ENCODE data around the gene CADM2. TPM values are rescaled to one million over a fixed set of nuclear protein-coding genes. Genes with fewer than 3 reads are reported as not detected.
"Not testable (repeated sequence)": the region's sequence is repeated elsewhere in the genome, so short reads cannot be mapped to it uniquely, and the experiment has no call there.

CADM2 gene
- total RNA-seq, 1 donor: not detected

DNA sequence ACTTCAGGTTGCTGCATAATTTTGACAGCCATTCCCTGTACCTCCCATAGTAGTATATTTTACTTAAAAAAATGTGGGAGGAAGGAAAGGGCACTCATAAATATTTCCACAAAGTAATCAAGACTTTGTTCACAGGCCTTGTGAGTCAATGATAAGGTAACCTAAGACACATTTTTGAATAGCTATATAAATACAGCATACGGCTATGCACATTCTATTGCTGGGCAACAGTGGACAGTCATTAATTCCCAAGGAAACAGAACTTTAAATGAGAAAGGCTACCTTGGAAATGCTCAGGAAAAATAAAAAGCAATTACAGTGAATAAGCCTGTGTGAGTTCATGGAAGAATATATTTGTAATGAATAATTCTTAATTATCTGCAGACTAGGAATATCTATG lies 144.0 kb downstream of the CADM2 start:
- H3K4me1 ChIP-seq (ENCODE audit: insufficient read depth, low read length): no peaks in the 10 kb centered on the region
- H3K36me3 ChIP-seq (ENCODE audit: insufficient read depth, low read length): no peaks in the 10 kb centered on the region
- no peak overlapping the region for H2AFZ ChIP-seq (ENCODE audit: low read length)
- TF ChIP-seq, protein P1, sequence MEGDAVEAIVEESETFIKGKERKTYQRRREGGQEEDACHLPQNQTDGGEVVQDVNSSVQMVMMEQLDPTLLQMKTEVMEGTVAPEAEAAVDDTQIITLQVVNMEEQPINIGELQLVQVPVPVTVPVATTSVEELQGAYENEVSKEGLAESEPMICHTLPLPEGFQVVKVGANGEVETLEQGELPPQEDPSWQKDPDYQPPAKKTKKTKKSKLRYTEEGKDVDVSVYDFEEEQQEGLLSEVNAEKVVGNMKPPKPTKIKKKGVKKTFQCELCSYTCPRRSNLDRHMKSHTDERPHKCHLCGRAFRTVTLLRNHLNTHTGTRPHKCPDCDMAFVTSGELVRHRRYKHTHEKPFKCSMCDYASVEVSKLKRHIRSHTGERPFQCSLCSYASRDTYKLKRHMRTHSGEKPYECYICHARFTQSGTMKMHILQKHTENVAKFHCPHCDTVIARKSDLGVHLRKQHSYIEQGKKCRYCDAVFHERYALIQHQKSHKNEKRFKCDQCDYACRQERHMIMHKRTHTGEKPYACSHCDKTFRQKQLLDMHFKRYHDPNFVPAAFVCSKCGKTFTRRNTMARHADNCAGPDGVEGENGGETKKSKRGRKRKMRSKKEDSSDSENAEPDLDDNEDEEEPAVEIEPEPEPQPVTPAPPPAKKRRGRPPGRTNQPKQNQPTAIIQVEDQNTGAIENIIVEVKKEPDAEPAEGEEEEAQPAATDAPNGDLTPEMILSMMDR (IDR thresholded peaks at IDR 0.05; ENCODE audit: extremely low read depth, low read depth, low read length): no peak
- H4K20me1 ChIP-seq (ENCODE audit: insufficient read depth, low read length): no peaks in the 10 kb centered on the region
- no peak overlapping the region for H3K27ac ChIP-seq (ENCODE audit: low read depth, low read length)
- no peak overlapping the region for H3K4me2 ChIP-seq (ENCODE audit: insufficient read depth, low read length)
- peaks cover 3% of the 10 kb centered on the region for H3K9me3 ChIP-seq (ENCODE audit: low read depth, low read length)
- no peaks in the 10 kb centered on the region for H3K79me2 ChIP-seq (ENCODE audit: insufficient read depth, low read length)
- DNase-seq (ENCODE audit: insufficient read length, low spot score, missing footprints): peak; percentile 3
- no peak overlapping the region for H3K4me3 ChIP-seq (ENCODE audit: insufficient read depth, low read length)
- no peaks in the 10 kb centered on the region for H3K27me3 ChIP-seq (ENCODE audit: insufficient read depth, low read length)

DNA sequence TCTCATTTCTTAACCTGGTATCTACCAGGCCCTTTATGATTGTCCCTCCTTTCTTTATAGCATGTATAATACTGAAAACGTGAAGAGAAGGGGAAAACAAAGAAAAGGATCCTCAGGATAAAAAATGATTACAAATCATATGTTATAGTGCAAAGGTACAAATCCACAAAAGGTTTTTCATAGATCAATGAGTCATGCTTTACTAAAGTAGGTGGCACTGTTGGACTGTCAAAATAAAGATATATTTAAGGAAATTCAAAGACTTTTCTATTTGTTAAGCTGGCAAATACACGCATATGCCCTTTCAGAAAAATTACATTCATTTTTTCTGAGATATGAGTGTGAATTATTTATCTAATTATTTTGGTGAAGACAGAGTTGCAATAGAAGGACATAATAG lies 151.6 kb downstream of the CADM2 start:
- H3K79me2 ChIP-seq (ENCODE audit: insufficient read depth, low read length): no peaks in the 10 kb centered on the region
- no peak overlapping the region for H3K27ac ChIP-seq (ENCODE audit: low read depth, low read length)
- no peak overlapping the region for H2AFZ ChIP-seq (ENCODE audit: low read length)
- DNase-seq (ENCODE audit: insufficient read length, low spot score, missing footprints): no peak
- H3K36me3 ChIP-seq (ENCODE audit: insufficient read depth, low read length): no peaks in the 10 kb centered on the region
- H3K4me1 ChIP-seq (ENCODE audit: insufficient read depth, low read length): no peaks in the 10 kb centered on the region
- H3K4me3 ChIP-seq (ENCODE audit: insufficient read depth, low read length): no peak overlapping the region
- H3K4me2 ChIP-seq (ENCODE audit: insufficient read depth, low read length): no peak overlapping the region
- H4K20me1 ChIP-seq (ENCODE audit: insufficient read depth, low read length): no peaks in the 10 kb centered on the region
- TF ChIP-seq, protein P1 (IDR thresholded peaks at IDR 0.05; ENCODE audit: extremely low read depth, low read depth, low read length): no peak
- no peaks in the 10 kb centered on the region for H3K27me3 ChIP-seq (ENCODE audit: insufficient read depth, low read length)
- no peaks in the 10 kb centered on the region for H3K9me3 ChIP-seq (ENCODE audit: low read depth, low read length)

DNA sequence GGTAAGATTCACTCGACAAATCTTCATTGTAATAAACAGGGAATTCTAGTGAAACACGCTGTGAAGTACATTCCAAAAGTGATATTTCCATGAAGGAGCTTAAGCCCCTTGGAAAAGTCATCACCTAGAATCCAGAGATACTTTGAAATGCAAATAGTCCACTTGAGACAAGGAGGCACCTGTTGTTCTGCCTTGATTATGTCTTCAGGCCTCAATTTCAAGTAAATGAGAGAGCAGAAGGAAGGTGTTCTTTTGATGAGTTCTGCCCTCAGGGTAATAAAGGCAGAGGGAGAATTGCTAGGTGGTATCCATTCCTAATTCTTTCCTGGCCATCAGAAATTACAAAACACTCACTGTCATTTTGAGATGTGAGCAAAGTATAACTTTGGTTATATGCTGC lies 162.1 kb downstream of the CADM2 start:
- TF ChIP-seq, protein P1 (IDR thresholded peaks at IDR 0.05; ENCODE audit: extremely low read depth, low read depth, low read length): no peak
- Histone ChIP-seq H3K36me3 (ENCODE audit: insufficient read depth, low read length) (no peaks in the 10 kb centered on the region), H3K4me3 (ENCODE audit: insufficient read depth, low read length) (no peak overlapping the region)

DNA sequence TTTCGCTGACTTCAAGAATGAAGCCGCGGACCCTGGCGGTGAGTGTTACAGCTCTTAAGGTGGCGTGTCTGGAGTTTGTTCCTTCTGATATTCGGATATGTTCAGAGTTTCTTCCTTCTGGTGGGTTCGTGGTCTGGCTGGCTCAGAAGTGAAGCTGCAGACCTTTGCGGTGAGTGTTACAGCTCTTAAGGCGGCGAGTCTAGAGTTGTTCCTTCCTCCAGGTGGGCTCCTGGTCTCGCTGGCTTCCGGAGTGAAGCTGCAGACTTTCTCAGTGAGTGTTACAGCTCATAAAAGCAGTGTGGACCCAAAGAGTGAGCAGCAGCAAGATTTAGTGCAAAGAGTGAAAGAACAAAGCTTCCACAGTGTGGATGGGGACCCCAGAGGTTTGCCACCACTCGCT lies 174.1 kb downstream of the CADM2 start:
- not testable (repeated sequence) for H3K79me2 ChIP-seq (ENCODE audit: insufficient read depth, low read length); H3K4me1 ChIP-seq (ENCODE audit: insufficient read depth, low read length); H2AFZ ChIP-seq (ENCODE audit: low read length); DNase-seq (ENCODE audit: insufficient read length, low spot score, missing footprints); H3K27ac ChIP-seq (ENCODE audit: low read depth, low read length); H3K27me3 ChIP-seq (ENCODE audit: insufficient read depth, low read length); H3K4me2 ChIP-seq (ENCODE audit: insufficient read depth, low read length); H3K4me3 ChIP-seq (ENCODE audit: insufficient read depth, low read length); H3K9me3 ChIP-seq (ENCODE audit: low read depth, low read length); H4K20me1 ChIP-seq (ENCODE audit: insufficient read depth, low read length); H3K36me3 ChIP-seq (ENCODE audit: insufficient read depth, low read length)

More for the DNA sequence above, 162.1 kb downstream of the CADM2 start:
- no peak overlapping the region for H3K27ac ChIP-seq (ENCODE audit: low read depth, low read length)
- no peaks in the 10 kb centered on the region for H3K9me3 ChIP-seq (ENCODE audit: low read depth, low read length)
- H3K4me2 ChIP-seq (ENCODE audit: insufficient read depth, low read length): no peak overlapping the region
- H3K27me3 ChIP-seq (ENCODE audit: insufficient read depth, low read length): no peaks in the 10 kb centered on the region
- no peak overlapping the region for H2AFZ ChIP-seq (ENCODE audit: low read length)
- H3K79me2 ChIP-seq (ENCODE audit: insufficient read depth, low read length): no peaks in the 10 kb centered on the region
- H3K4me1 ChIP-seq (ENCODE audit: insufficient read depth, low read length): no peaks in the 10 kb centered on the region
- DNase-seq (ENCODE audit: insufficient read length, low spot score, missing footprints): no peak
- H4K20me1 ChIP-seq (ENCODE audit: insufficient read depth, low read length): no peaks in the 10 kb centered on the region

DNA sequence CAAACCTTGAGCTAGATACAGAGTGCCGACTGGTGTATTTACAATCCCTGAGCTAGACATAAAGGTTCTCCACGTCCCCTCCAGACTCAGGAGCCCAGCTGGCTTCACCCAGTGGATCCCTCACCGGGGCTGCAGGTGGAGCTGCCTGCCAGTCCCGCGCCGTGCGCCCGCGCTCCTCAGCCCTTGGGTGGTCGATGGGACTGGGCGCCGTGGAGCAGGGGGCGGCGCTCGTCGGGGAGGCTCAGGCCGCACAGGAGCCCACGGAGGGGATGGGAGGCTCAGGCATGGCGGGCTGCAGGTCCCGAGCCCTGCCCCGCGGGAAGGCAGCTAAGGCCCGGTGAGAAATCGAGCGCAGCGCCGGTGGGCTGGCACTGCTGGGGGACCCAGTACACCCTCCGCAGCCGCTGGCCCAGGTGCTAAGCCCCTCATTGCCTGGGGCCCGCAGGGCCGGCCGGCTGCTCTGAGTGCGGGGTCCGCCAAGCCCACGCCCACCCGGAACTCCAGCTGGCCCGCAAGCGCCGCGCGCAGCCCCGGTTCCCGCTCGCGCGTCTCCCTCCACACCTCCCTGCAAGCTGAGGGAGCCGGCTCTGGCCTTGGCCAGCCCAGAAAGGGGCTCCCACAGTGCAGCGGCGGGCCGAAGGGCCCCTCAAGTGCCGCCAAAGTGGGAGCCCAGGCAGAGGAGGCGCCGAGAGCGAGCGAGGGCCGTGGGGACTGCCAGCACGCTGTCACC lies 175.1 kb downstream of the CADM2 start:
- not testable (repeated sequence) for H3K4me3 ChIP-seq (ENCODE audit: insufficient read depth, low read length); H3K4me1 ChIP-seq (ENCODE audit: insufficient read depth, low read length); H3K27ac ChIP-seq (ENCODE audit: low read depth, low read length); H3K27me3 ChIP-seq (ENCODE audit: insufficient read depth, low read length); DNase-seq (ENCODE audit: insufficient read length, low spot score, missing footprints); H3K4me2 ChIP-seq (ENCODE audit: insufficient read depth, low read length); H2AFZ ChIP-seq (ENCODE audit: low read length); H4K20me1 ChIP-seq (ENCODE audit: insufficient read depth, low read length); H3K36me3 ChIP-seq (ENCODE audit: insufficient read depth, low read length); H3K79me2 ChIP-seq (ENCODE audit: insufficient read depth, low read length); H3K9me3 ChIP-seq (ENCODE audit: low read depth, low read length)

Data from osteoblast (primary cell).